ENCODE results near the gene CCDC68. TPM values are rescaled to one million over a fixed set of nuclear protein-coding genes. Genes with fewer than 3 reads are reported as not detected.

CCDC68 gene
- total RNA-seq, 1 experiment from 2014 or later, result not detected

DNA sequence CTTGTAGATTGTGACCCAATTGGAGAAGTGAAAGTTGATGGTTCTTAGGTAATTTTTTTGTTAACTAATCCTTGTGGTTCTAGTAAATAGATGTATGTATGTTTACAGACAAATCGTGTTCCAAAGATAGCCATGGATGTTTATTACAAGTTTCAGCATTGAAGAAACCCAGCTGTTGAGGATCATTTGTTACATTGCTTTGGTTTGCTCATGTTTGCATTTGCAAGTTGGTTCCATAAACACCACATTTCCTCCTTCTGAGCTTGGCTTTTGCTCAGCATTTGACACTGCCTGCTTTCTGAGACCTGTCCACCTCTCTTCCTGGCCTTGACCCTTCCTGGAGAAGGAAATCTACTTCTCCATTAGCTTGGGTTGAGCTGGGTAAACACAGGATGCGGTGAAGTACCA is 1.8 kb upstream of the CCDC68 start:
- DNase-seq (ENCODE audit: low spot score), result peak; percentile 91

DNA sequence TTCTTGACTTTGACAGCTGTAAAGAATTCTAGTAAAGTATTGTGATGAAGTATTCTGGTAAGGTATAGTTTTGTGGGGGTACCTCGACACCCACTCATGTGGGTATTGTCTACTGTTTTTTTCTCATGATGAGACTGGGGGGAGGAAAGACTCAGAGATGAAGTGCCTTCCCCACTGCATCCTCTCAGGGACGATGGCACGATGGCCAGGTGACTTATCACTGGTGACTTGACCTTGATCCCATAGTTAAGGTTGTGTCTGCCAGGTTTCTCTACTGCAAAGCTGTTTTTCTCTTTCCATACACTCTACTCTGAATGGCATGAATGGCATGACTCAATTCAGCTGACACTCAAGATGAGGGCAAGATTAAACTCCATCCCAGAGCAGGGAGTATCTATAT is 936 bp upstream of the CCDC68 start:
- no peak for DNase-seq (ENCODE audit: low spot score)

DNA sequence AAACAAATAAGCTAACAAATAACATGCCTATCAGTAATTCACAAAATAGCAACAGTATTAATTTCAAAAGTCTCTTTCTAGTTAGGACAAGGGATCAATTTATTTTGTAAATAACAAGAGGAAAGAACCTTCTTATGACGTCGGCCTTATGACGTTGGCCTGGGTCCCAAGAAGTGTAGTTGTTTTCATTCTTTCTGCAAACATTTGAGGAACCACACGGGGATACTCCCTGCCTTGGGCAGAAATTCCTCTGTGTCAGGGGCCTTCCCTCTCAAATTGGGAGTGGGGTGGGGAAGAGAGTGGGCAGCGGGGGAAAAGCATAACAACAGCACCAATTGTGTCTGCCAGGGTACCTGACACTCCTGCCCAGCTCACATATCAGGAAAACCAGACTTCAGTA is 1.3 kb downstream of the CCDC68 start:
- DNase-seq (ENCODE audit: low spot score), result no peak

DNA sequence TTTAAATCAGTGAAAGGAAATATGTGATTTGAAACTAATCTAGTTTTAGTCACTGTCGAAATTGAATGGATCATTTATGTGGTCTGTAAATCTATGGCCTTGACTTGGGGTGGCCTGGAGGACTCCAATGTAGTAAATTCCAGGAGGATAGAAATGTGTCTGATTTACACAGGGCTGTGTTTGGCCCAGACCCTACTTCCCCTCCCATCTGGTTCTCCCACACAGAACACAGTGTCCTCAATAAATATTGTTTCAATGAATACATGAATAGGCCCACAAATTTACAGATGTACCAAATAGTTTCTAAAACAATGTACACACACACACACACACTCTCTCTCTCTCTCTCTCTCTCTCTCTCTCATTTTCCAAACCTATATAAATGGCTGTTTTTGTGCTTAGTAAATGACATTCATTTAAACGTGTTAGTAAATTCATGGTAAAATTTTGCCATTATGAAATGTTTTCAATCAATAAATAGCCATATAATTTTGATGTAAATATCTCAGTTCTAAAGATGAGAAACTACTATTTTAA is 1.9 kb downstream of the CCDC68 start:
- no peak for DNase-seq (ENCODE audit: low spot score)

DNA sequence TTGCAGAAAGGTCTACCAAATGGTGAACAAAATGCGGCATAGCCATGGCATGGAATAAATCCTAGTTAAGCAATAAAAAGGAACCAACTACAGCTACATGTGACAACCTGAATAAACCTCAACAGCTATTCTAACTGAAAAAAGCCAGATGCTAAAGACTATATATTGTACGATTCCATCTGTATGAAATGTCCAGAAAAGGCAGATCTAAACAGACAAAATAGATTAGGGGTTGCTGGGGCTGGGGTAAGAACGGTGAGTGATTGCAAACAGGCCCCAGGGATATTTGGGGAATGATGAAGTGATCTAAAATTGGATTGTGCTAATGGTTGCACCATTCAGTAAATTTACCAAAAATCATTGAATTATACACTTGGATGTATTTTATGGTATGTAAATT is 2.8 kb downstream of the CCDC68 start:
- DNase-seq (ENCODE audit: low spot score), result no peak

DNA sequence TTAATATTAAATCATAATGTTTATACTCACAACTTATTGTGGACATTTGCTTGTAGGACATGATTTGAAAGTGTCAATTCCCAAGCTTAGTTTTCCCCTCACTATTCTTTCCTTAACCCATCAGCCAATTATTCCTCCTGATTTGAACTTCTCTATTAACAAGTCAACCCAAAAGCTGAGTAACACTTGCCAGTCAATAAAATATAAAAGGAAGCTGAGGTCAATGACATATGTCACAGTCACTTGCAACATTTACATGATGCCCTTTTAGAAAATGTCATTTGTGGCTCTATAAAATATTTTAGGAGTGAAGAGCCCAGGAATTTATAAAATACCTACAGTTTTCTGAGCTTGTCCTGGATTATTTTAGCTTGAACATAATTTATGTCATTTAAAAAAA is 7.2 kb downstream of the CCDC68 start:
- DNase-seq (ENCODE audit: low spot score), result no peak

DNA sequence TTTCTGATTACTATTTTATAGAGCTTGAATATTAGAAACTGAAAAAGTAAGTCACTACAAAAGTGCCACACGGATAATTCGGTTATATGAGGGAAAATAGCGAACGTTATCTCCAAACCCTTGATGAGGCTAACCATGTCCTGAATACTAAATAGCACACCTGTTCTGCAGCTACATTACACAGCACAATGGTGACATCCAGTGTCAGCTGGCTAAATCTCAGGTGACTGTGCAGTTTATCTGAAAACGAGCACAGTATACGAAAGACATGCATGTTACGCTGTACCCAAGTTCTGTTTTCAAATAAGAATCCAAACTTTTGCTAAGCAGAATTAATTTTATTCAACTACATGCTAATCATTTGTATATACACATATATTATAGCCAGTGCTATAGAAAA is 9.0 kb downstream of the CCDC68 start:
- DNase-seq (ENCODE audit: low spot score), result no peak

DNA sequence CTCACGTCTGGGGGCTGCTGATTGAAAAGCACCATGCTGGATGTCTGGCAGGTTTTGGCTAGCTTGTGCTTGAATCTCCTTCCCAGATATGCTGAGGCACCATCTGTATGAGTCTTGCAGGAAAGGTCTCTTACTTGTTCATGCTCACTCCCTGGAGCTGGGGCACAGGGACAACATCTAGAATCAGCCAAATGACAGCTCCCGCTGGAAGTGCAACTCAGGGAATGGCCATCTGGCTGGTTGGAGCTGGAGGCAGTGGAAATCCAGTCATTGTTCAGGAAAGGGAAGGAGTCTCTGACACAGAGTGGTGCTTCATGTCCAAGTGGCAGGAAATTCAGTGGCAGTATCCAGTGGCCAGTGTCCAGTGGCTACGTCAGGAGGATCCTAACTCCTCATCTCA is 9.7 kb downstream of the CCDC68 start:
- no peak for DNase-seq (ENCODE audit: low spot score)

DNA sequence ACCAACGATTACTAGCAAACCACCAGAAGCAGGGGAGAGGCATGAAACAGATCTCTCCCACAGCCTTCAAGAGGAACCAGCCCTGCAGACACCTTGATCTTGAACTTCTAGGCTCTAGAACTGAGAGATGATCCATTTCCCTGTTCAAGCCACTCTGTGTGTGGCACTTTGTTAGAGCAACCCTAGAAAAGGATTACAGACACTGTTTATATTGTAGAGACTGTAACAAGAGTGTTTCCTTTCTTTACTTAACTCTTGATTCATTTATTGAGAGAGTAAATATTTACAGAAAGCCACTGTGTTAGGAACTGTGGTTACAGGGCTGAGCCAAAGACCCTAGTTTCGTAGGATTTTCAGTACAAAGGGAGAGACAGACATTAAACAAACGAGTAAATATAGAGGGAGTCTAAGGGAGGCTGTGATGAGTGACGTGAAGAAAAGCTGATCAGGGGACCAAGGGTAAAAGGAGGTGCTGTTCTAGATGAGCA is 10.9 kb downstream of the CCDC68 start:
- peak; percentile 67 for DNase-seq (ENCODE audit: low spot score)

DNA sequence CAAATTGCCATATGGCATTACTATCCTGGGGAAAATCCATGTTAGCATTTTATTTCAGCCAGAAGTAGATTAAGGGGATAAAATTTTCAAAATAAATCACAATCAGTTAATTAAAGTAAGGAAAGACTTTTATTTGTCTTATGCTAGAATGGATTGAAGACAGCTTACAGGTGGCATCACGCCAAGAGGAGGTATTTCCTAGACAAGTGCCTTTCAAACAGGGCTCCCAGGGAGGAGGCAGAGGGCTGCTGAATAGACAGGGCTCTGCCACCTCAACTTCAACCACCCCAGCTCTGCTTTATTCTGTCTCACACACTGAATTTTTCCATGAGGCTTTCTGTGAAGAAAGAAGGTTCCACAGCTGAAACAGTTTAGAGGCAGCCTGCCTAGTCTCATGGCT is 12.2 kb downstream of the CCDC68 start:
- no peak for DNase-seq (ENCODE audit: low spot score)

DNA sequence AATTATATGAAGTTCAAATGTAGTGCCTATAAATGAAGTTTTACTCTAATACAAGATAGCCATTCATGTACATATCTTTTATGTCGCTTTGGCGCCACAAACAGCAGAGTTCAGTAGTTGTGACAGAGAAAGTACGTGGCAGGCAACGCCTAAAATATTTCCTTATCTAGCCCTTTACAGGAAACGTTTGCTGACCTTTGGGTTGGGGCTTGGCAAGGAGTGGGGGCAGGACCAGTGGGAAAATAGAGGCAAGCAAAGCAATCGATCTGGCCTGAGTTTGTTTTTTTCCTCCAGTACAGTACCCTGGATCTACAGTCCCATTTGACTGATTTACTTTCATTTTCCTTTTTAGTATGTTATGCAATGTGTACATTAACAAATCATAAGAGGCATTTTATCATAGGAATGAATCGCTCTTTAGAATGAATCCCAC is 13.1 kb downstream of the CCDC68 start:
- DNase-seq (ENCODE audit: low spot score), result peak; percentile 19

DNA sequence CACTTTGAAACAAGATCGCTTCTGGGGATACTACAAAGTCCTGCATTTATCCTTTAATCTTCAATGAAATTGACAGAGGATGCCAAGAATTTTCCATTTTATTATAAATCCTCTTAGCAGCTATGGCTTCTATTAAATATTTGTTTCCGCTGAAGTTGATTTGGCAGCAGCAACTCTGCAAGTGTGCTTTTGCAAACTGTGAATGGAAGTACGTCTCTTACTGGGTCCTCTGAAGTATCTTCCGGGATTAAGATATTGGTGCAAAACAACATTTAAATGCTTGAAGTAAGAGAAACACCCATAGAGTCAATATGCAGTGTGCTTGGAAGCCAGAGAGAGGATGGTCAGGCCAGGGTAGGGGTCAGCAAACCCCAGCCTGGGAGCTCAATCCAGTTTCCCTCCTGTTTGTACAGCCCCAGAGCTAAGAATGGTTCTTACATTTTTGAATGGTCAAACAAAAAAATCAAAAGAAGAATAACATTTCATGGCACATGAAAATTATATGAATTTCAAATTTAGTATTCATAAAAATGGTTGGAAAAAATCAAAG is 13.6 kb downstream of the CCDC68 start:
- DNase-seq (ENCODE audit: low spot score), result no peak

DNA sequence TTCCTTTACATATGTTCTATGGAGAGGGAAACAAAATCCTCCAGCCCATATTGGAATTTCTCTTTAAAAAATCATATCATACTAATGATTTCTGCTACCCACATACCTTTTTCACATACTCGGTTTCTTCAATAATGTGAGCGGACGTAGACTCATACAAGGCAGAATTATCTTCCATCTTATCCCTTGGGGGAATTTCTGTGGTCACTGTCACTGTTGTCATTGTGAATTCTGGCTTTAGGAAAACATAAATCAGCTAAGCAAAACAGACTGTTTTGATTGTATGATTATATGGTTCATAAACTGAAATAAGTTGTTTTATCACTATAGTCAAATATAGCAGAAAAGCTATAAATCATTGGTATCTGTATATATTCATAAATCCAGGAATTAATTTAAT is 16.7 kb downstream of the CCDC68 start:
- DNase-seq (ENCODE audit: low spot score), result no peak

DNA sequence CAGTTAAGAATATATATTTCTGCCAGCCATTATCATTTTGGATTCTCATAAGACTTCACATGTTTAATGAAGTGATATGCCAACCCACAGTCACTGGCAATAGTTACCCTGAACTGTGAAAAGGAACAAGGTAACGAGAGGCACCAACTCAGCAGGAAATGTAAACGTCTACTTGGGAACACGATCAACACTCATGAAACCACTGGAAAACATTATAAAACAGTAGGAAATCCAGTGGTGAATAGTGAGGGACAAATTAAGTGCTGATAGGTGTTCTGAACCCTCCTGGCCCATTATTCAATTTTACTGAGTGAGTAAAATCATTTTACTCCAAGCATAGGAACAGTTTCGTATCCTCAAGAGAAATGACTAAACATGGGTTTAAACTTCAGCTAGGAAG is 17.1 kb downstream of the CCDC68 start:
- DNase-seq (ENCODE audit: low spot score), result no peak

DNA sequence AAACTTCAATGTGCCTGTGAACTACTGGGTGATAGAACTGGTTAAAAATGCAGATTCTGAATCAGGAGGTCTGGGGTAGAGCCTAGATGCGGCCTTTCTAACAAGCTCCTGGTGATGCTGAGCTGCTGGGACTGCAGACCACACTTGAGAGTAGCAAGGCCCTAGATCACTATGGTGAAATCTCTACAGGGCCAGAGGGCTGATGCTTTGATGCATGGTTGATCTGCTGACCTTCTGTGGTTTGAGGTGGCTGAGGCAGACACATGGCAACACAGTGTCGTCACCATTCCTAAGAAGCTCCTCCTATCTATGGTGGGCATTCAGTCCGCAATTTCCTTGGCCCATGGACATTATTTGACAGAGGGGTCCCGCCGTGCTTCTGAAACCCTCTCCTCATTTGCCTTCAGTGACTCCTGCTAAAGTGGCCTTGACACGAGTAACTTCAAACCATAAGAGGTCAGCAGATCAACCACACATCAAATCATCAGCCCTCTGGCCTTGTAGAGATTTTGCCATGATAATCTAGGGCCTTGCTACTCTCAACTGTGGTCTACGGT is 19.8 kb downstream of the CCDC68 start:
- DNase-seq (ENCODE audit: low spot score), result no peak

DNA sequence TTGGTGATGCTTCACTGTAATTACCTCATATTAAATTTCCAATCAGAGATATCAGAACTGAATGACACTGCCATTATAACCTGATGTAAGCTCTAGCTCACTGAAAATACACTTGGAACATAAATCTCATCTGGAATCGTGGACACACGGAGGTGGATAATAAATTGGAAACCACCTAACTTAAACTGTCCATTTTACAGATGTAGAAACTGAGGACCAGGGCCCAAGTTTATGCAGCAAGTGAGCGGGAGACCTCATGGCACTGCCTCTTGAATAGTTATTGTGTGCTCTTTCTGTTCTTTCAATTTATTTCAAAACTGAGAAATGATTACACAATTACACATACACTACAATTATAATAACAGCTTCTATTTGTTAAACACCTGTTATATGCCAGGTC is 20.8 kb downstream of the CCDC68 start:
- DNase-seq (ENCODE audit: low spot score), result no peak

DNA sequence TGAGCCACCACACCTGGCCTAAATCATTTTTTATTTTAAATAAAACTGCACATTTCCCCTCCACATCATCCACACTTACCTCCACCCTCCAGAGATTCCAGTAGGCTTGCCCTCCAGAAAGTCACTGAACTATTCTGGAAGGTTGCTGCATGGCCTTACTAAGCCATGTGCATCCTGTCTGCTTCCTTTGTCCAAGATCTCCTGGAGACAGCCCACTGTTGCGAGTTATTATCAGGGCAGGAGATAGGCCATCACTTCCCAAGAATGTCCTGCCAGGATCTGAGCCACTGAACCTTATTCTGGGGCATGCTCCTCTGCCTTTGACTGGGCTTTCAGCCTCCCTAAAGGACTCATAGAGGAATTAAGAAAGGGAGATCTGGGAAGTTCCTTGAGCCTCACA is 26.8 kb downstream of the CCDC68 start:
- no peak for DNase-seq (ENCODE audit: low spot score)

DNA sequence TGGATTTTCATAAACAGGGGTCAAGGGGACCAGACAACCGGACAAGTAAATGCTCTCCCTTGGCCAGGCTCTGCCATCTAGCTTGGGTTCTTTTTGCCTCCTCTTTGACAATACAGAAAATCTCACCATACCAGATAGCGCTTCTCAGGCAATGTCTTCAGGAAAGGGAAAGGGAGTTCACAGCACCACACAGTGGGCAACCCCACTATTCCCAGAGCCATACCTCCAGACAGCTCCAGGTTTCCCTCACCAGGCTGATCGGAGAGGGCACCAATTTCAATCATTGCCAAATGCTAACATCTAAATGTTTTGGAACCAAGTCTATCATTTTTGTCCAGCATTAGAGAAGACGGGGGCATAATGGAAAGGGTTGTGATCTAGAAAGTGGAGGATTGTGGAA is 28.1 kb downstream of the CCDC68 start:
- no peak for DNase-seq (ENCODE audit: low spot score)

DNA sequence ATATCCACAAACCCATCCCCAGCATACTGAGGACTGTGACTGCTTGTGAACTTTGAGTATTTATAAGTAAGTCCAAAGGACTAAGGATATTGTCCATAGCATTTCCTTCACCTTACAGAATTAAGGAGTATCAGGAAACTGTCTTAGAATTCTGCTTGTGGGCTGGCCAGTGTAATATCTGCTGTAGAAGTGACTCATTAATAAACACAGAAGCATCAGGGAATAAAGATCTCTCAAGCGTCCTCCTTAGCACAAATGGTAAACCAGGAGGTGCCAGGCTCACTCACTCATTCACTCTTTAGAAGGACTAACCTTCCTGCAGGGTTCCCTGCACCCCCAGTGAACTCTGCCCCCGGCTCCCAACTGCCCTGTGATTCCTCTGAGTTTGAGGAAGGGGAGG is 31.0 kb downstream of the CCDC68 start:
- DNase-seq (ENCODE audit: low spot score), result no peak

DNA sequence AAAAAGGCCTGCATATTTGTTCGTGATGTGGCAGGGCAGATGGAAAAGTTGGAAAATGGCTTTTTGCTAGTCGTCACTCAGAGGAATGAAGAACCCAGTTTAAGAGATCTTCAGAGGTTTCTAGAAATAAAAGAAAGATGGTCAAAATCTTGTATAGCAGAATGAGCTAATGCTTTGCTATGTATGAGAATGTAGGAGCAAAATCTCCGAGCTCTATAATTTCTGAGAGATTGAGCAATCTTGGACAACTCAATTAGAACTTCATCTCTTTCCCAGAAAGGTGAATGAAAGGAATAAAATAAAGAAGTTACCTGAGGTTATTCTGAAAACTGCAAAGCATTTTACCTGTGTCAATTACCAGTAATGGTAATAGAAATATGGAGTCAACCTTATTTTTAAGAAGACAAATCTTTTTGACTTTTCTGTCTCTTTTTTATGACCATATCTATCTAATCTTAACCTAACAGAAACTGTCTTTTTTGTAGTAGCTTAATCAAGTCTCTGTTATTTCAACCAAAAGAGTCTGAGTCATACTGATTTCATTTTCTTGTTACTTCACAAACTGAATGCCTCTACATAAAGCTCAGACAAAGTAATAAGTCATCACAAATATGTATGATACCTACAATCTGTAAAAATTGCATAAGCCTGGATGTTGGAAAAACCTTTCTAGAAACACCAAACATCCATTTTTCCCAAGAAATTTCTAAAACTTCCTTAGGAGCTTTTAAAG is 32.5 kb downstream of the CCDC68 start:
- DNase-seq (ENCODE audit: low spot score), result no peak

DNA sequence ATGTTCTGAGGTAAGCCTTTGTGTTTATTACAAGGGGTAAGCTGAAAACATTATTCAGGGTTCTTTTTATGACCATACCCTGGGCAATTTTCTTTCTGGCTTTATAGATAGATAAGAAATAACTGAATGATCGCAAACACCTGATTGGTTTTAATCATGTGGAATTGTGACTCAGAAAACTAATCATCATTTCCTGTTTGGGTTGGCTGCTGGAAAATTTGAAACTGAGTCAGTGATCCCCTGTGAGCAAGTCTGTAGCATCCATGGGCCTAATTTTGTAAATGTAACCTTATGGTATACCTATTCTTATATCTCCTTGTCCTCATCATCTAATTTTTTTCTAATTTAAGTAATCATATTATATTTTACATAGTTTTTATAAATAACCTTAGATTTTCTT is 34.3 kb downstream of the CCDC68 start:
- DNase-seq (ENCODE audit: low spot score), result no peak

DNA sequence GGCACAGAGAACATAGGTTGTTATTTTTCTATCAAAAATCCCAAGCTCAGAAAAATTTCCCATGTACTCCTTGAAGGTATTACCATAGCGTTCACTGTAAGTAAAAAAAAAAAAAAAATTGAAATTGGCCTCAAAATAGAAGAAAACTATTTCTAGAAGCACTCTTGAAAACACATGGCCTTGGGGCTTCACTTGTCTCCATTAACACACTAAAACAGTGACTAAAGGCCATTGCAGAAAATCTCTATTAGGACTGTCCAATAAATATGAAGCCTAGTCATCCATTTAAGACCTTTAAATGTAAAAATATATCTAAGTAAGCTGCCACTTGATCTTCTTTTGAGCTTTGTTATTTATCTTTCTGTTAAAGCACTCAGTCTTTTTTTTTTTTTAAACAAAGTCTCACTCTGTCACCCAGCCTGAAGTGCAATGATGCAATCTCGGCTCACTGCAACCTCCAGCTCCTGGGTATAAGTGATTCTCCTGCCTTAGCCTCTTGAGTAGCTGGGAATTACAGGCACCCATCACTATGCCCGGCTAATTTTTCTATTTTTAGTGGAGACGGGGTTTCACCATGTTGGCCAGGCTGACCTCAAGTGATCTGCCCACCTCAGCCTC is 35.8 kb downstream of the CCDC68 start:
- DNase-seq (ENCODE audit: low spot score), result no peak

DNA sequence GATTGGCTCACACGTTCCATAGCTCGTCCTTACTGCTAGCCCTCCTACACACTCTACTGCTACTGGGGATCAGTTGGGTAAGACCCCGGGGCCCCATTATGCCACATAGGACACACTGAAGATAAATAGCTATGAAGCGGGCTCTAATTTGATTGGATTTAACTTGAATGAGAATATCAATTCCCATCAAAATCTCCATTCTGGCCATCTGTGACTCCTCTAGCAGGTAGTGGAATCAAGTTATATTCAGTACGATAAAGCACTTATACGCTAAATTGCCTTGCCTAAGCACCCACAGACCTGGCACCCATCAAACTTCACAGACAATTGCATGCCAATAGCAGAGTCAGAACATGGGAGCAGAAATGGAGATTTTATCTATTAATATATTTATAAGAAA is 39.8 kb downstream of the CCDC68 start:
- no peak for DNase-seq (ENCODE audit: low spot score)

Data from H4 (cell line).